Activated B cell treated with CpG ODN at 0.5 μM for 24 hours (primary cell): ENCODE measurements around the gene ROMO1. TPM values are rescaled to one million over a fixed set of nuclear protein-coding genes. Genes with fewer than 3 reads are reported as not detected.
"Not testable (repeated sequence)": the region's sequence is repeated elsewhere in the genome, so short reads cannot be mapped to it uniquely, and the experiment has no call there.

Experiments used
- ATAC-seq: fragments of 200-7000 bp; cut with Tn5 transposase; one replicate; pipeline ENCODE4 v1.10.0; 2021; ENCODE audit warnings: low read depth, mild to moderate bottlenecking, moderate library complexity
- CTCF ChIA-PET: fragments of 350-600 bp; sonication (Branson Sonifier 250); formaldehyde crosslinking; loops from one replicate; lab custom pipeline; 2021; ENCODE audit warnings: antibody characterized with exemption; lab: Charles Lee
- POLR2A ChIA-PET: fragments of 350-600 bp; sonication (Branson Sonifier 250); formaldehyde crosslinking; loops from one replicate; lab custom pipeline; 2021; ENCODE audit warnings: antibody characterized with exemption; lab: Charles Lee
- DNase-seq: peaks from one replicate; pipeline ENCODE4 v3.0.0; 2022
- H3K27ac Mint-ChIP-seq: one replicate; pipeline ENCODE4 v1.8.0; 2020; ENCODE audit warnings: mixed read lengths
- H3K27me3 Mint-ChIP-seq: one replicate; pipeline ENCODE4 v1.8.0; 2021; ENCODE audit warnings: mixed read lengths
- H3K36me3 Mint-ChIP-seq: one replicate; pipeline ENCODE4 v1.8.0; 2021; ENCODE audit warnings: low read depth, mixed read lengths
- H3K4me1 Mint-ChIP-seq: one replicate; pipeline ENCODE4 v1.8.0; 2021; ENCODE audit warnings: mixed read lengths
- H3K4me3 Mint-ChIP-seq: one replicate; pipeline ENCODE4 v1.8.0; 2020; ENCODE audit warnings: mild to moderate bottlenecking, mixed read lengths
- H3K9me3 Mint-ChIP-seq: one replicate; pipeline ENCODE4 v1.8.0; 2020; ENCODE audit warnings: mixed read lengths
- intact Hi-C: fragments of 100-400 bp; cut with micrococcal nuclease; formaldehyde crosslinking; loops from one replicate; pipeline ENCODE4 v1.15.1; 2024
- total RNA-seq: library from RNA; stranded (reverse); gene quantifications from 2 replicates; pipeline ENCODE4 v1.2.3, GENCODE V29; 2022
- TF ChIP-seq, protein P1 (sequence below): fragments of 200-600 bp; IDR thresholded peaks from one replicate; pipeline ENCODE4 v1.8.0; 2022; ENCODE audit warnings: antibody characterized with exemption, mild to moderate bottlenecking

ROMO1 gene
- total RNA-seq, 1 donor from 2014 or later, result 96.8 TPM

DNA sequence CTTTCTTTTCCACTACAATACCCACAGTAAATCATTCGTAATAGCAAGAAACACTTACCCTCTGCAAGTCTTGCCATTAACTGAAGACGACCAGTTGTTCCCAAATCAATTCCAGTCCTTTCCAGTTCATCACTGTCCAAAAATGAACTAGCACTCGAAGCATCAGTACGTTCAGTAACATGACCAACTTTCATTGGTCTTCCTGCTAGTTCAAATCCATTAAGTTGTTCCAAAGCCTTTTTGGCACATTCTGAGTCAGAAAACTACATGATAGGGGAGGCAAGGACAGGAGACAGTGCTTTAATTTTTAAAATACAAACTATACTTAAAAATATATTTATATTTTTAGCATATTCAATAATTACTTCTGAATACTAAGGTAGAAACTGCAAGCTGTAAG lies 14.9 kb downstream of the ROMO1 start:
- peaks cover 32% of the 10 kb centered on the region for H3K4me1 Mint-ChIP-seq
- ATAC-seq (no peak), DNase-seq (no peak)
- CTCF ChIA-PET, result no interaction called here
- H3K9me3 Mint-ChIP-seq, result no peaks in the 10 kb centered on the region
- H3K27ac Mint-ChIP-seq, result no peak overlapping the region
- POLR2A ChIA-PET, result interaction anchor here (0.6 to 2.5 kb wide), 4 partner anchors 14 to 225 kb away, joined by 3 to 22 read pairs (median 4); partner anchors contain the start of gene RBM39
- intact Hi-C loops, result loop anchor here (2.0 kb wide), 2 partner anchors 15 kb away; partner anchors contain the start of genes NFS1 and ROMO1
- peaks cover 85% of the 10 kb centered on the region for H3K36me3 Mint-ChIP-seq
- TF ChIP-seq, protein P1, sequence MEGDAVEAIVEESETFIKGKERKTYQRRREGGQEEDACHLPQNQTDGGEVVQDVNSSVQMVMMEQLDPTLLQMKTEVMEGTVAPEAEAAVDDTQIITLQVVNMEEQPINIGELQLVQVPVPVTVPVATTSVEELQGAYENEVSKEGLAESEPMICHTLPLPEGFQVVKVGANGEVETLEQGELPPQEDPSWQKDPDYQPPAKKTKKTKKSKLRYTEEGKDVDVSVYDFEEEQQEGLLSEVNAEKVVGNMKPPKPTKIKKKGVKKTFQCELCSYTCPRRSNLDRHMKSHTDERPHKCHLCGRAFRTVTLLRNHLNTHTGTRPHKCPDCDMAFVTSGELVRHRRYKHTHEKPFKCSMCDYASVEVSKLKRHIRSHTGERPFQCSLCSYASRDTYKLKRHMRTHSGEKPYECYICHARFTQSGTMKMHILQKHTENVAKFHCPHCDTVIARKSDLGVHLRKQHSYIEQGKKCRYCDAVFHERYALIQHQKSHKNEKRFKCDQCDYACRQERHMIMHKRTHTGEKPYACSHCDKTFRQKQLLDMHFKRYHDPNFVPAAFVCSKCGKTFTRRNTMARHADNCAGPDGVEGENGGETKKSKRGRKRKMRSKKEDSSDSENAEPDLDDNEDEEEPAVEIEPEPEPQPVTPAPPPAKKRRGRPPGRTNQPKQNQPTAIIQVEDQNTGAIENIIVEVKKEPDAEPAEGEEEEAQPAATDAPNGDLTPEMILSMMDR, result no peak
- no peaks in the 10 kb centered on the region for H3K27me3 Mint-ChIP-seq
- H3K4me3 Mint-ChIP-seq, result no peak overlapping the region

DNA sequence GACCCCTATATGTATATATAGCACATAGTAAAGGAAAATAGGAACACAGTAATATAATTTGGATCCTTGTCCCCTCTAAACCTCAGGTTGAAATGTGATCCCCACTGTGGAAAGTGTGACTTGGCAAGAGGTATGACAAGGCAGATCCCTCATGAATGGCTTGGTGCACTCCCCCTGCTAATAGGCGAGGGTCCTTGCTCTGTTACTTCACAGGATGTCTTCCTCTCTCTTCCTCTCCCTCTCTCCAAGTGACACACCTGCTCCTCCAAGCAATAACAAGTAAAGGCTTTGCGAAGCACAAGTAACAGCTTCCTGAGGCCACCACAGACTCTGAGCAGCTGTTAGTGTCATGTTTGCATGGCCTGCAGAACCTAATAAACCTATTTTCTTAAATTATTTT lies 16.4 kb downstream of the ROMO1 start:
- H3K27ac Mint-ChIP-seq, result no peak overlapping the region
- no peaks in the 10 kb centered on the region for H3K27me3 Mint-ChIP-seq
- TF ChIP-seq, protein P1, result no peak
- ChIA-PET CTCF (interaction anchor here (1.3 kb wide), 1 partner anchor 252 kb away, joined by 3 read pairs; no protein-coding TSS in a partner anchor), POLR2A (interaction anchor here (2.5 kb wide), 1 partner anchor 27 kb away, joined by 22 read pairs; the partner anchor contains the start of gene RBM39)
- H3K9me3 Mint-ChIP-seq, result no peaks in the 10 kb centered on the region
- H3K4me1 Mint-ChIP-seq, result peaks cover 25% of the 10 kb centered on the region
- DNase-seq (no peak), ATAC-seq (no peak)
- peaks cover 83% of the 10 kb centered on the region for H3K36me3 Mint-ChIP-seq
- intact Hi-C loops, result loop anchor here (2.0 kb wide), 2 partner anchors 13 to 17 kb away; partner anchors contain the start of genes NFS1 and ROMO1
- H3K4me3 Mint-ChIP-seq, result no peak overlapping the region

DNA sequence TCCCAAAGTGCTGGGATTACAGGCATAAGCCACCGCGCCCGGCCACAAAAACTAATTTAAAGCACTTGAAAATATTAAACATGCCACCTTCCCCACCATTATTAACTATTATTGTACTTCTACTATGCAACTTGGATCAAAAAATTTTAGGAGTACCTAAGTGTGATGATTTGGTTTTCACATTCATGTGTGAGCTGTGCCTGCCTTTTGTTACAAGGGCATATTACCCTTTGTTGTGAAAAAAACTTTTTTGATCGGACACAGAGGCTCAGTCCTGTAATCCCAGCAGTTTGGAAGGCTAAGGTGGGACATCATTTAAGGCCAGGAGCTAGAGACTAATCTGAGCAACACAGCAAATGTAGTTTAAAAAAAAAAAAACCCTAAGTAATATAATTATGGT lies 17.1 kb downstream of the ROMO1 start:
- DNase-seq (no peak), ATAC-seq (no peak)
- H3K36me3 Mint-ChIP-seq, result peaks cover 82% of the 10 kb centered on the region

DNA sequence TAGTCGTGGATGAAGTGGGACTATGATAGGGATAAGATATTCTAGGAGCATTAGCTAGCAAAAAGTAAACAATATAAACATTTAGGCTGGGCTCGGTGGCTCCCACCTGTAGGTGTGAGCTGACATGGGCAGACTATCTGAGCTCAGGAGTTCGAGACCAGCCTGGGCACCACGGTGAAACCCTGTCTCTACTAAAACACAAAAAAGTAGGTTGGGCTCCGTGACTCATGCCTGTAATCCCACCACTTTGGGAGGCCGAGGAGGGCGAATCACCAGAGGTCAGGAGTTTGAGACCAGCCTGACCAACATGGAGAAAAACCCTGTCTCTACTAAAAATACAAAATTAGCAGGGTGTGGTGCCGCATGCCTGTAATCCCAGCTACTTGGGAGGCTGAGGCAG lies 19.1 kb downstream of the ROMO1 start:
- H3K36me3 Mint-ChIP-seq, result peaks cover 84% of the 10 kb centered on the region

More for the DNA sequence above, 17.1 kb downstream of the ROMO1 start:
- Mint-ChIP-seq H3K27me3 (no peaks in the 10 kb centered on the region), H3K27ac (no peak overlapping the region), H3K4me1 (peaks cover 20% of the 10 kb centered on the region), H3K9me3 (no peaks in the 10 kb centered on the region), H3K4me3 (no peak overlapping the region)
- POLR2A ChIA-PET, result interaction anchor here (0.8 kb wide), 1 partner anchor 13 kb away, joined by 3 read pairs; no protein-coding TSS in a partner anchor
- CTCF ChIA-PET, result interaction anchor here (1.3 kb wide), 1 partner anchor 253 kb away, joined by 3 read pairs; no protein-coding TSS in a partner anchor
- intact Hi-C loops, result no loop called here
- TF ChIP-seq, protein P1, result no peak

DNA sequence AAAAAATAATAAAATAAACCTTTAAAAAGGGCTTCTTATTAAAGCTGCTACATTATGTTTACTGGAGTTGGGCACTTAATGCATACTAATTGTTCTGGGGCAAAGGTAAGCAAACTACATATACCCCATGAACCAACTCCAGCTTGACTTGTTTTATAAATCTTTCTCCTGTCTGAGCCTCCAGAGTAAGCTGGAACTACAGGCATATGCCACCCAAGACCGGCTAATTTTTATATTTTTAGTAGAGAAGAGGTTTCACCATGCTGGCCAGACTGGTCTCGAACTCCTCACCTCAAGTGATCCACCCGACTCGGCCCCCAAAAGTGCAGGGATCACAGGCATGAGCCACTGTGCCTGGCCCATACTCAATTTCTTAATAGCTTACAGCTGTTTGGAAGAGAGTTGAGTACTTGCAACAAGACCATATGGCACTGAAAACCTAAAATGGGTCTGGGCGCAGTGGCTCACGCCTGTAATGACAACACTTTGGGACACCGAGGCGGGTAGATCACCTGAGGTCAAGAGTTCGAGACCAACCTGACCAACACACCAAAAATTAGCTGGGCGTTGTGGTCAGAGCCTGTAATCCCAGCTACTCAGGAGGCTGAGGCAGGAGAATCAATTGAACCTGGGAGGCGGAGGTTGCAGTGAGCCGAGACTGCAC lies 19.9 kb downstream of the ROMO1 start:
- Mint-ChIP-seq H3K9me3 (no peaks in the 10 kb centered on the region), H3K27ac (no peak overlapping the region), H3K27me3 (no peaks in the 10 kb centered on the region), H3K4me3 (no peak overlapping the region), H3K36me3 (peaks cover 86% of the 10 kb centered on the region), H3K4me1 (peaks cover 9% of the 10 kb centered on the region)
- DNase-seq (no peak), ATAC-seq (no peak)
- CTCF ChIA-PET, result no interaction called here
- intact Hi-C loops, result no loop called here
- POLR2A ChIA-PET, result interaction anchor here (0.5 to 2.2 kb wide), 6 partner anchors 14 to 56 kb away, joined by 3 to 11 read pairs (median 3); partner anchors contain the start of gene RBM39
- TF ChIP-seq, protein P1, result no peak

More for the DNA sequence above, 19.1 kb downstream of the ROMO1 start:
- CTCF ChIA-PET, H3K27me3 Mint-ChIP-seq, intact Hi-C loops, H3K9me3 Mint-ChIP-seq, DNase-seq, H3K4me3 Mint-ChIP-seq, H3K27ac Mint-ChIP-seq, ATAC-seq: not testable (repeated sequence)
- POLR2A ChIA-PET, result interaction anchor here (0.6 to 2.2 kb wide), 3 partner anchors 24 to 1315 kb away, joined by 3 to 11 read pairs (median 4); partner anchors contain the start of gene RBM39
- peaks cover 12% of the 10 kb centered on the region for H3K4me1 Mint-ChIP-seq
